Activated naive CD8-positive, alpha-beta T cell treated with anti-CD3 and anti-CD28 coated beads, Interleukin-2, amount 50 U/mL, for 24 hours (primary cell): ENCODE measurements around the gene EN2.

Experiments
- ATAC-seq: fragments of 150-1000 bp; cut with Tn5 transposase; one replicate; pipeline ENCODE4 v1.10.0; 2021
- DNase-seq: peaks from one replicate; pipeline ENCODE4 v3.0.0; 2021
- H3K27ac Mint-ChIP-seq: one replicate; pipeline ENCODE4 v1.8.0; 2021; ENCODE audit warnings: mild to moderate bottlenecking, mixed read lengths
- H3K27me3 Mint-ChIP-seq: one replicate; pipeline ENCODE4 v1.8.0; 2021; ENCODE audit warnings: mixed read lengths
- H3K36me3 Mint-ChIP-seq: one replicate; pipeline ENCODE4 v1.8.0; 2021; ENCODE audit warnings: low read depth, mixed read lengths
- H3K4me1 Mint-ChIP-seq: one replicate; pipeline ENCODE4 v1.8.0; 2021; ENCODE audit warnings: mixed read lengths
- H3K4me3 Mint-ChIP-seq: one replicate; pipeline ENCODE4 v1.8.0; 2021; ENCODE audit warnings: mild to moderate bottlenecking, moderate library complexity, mixed read lengths
- H3K9me3 Mint-ChIP-seq: one replicate; pipeline ENCODE4 v1.8.0; 2021; ENCODE audit warnings: mixed read lengths

The EN2 gene

GRCh38 chr7:155452505-155453295, 5.2 kb upstream of the EN2 start:
- no peak for ATAC-seq
- no peaks in the 10 kb centered on the region for H3K9me3 Mint-ChIP-seq
- H3K27me3 Mint-ChIP-seq, result peaks cover 81% of the 10 kb centered on the region
- no peaks in the 10 kb centered on the region for H3K36me3 Mint-ChIP-seq
- DNase-seq, result no peak
- peaks cover 25% of the 10 kb centered on the region for H3K4me1 Mint-ChIP-seq
- no peak overlapping the region for H3K27ac Mint-ChIP-seq
- no peak overlapping the region for H3K4me3 Mint-ChIP-seq

- Mint-ChIP-seq H3K27ac (no peak overlapping the region), H3K4me3 (no peak overlapping the region), H3K9me3 (no peaks in the 10 kb centered on the region), H3K4me1 (peaks cover 26% of the 10 kb centered on the region), H3K27me3 (peaks cover 76% of the 10 kb centered on the region), H3K36me3 (no peaks in the 10 kb centered on the region)
- ATAC-seq, result no peak
- DNase-seq, result no peak
Measured at GRCh38 chr7:155453296-155454182, 4.4 kb upstream of the EN2 start.

- Mint-ChIP-seq H3K4me3 (no peak overlapping the region), H3K27me3 (peaks cover 74% of the 10 kb centered on the region)
Measured at GRCh38 chr7:155454183-155455112, 3.5 kb upstream of the EN2 start.

GRCh38 chr7:155455132-155455693, 2.7 kb upstream of the EN2 start:
- ATAC-seq (no peak), DNase-seq (no peak)
- Mint-ChIP-seq H3K9me3 (no peaks in the 10 kb centered on the region), H3K4me1 (peaks cover 33% of the 10 kb centered on the region), H3K36me3 (no peaks in the 10 kb centered on the region), H3K27me3 (peaks cover 77% of the 10 kb centered on the region), H3K27ac (no peak overlapping the region), H3K4me3 (no peak overlapping the region)

More at GRCh38 chr7:155454183-155455112, 3.5 kb upstream of the EN2 start:
- no peak overlapping the region for H3K27ac Mint-ChIP-seq
- peaks cover 31% of the 10 kb centered on the region for H3K4me1 Mint-ChIP-seq
- no peaks in the 10 kb centered on the region for H3K9me3 Mint-ChIP-seq
- no peak for DNase-seq
- no peak for ATAC-seq
- H3K36me3 Mint-ChIP-seq, result no peaks in the 10 kb centered on the region

GRCh38 chr7:155455776-155456737, 1.9 kb upstream of the EN2 start:
- no peak for ATAC-seq
- Mint-ChIP-seq H3K4me1 (peaks cover 30% of the 10 kb centered on the region), H3K4me3 (no peak overlapping the region), H3K27ac (peak overlapping the region; percentile 36), H3K36me3 (no peaks in the 10 kb centered on the region), H3K27me3 (peaks cover 79% of the 10 kb centered on the region), H3K9me3 (no peaks in the 10 kb centered on the region)
- DNase-seq, result no peak

GRCh38 chr7:155456738-155457543, 988 bp upstream of the EN2 start:
- H3K36me3 Mint-ChIP-seq, result no peaks in the 10 kb centered on the region
- ATAC-seq (no peak), DNase-seq (peak; percentile 46)
- peaks cover 29% of the 10 kb centered on the region for H3K4me1 Mint-ChIP-seq
- H3K9me3 Mint-ChIP-seq, result no peaks in the 10 kb centered on the region
- peaks cover 79% of the 10 kb centered on the region for H3K27me3 Mint-ChIP-seq
- H3K4me3 Mint-ChIP-seq, result peak overlapping the region; percentile 29
- no peak overlapping the region for H3K27ac Mint-ChIP-seq

GRCh38 chr7:155457544-155458110, 302 bp upstream of the EN2 start:
- Mint-ChIP-seq H3K9me3 (no peaks in the 10 kb centered on the region), H3K27me3 (peaks cover 81% of the 10 kb centered on the region), H3K36me3 (no peaks in the 10 kb centered on the region), H3K27ac (no peak overlapping the region), H3K4me1 (peaks cover 29% of the 10 kb centered on the region), H3K4me3 (no peak overlapping the region)
- DNase-seq (no peak), ATAC-seq (no peak)

GRCh38 chr7:155458878-155459699, 1.2 kb downstream of the EN2 start:
- DNase-seq (no peak), ATAC-seq (no peak)
- Mint-ChIP-seq H3K27me3 (peaks cover 82% of the 10 kb centered on the region), H3K9me3 (no peaks in the 10 kb centered on the region), H3K36me3 (no peaks in the 10 kb centered on the region), H3K4me3 (peak overlapping the region; percentile 24), H3K27ac (peak overlapping the region; percentile 46), H3K4me1 (peaks cover 29% of the 10 kb centered on the region)

- Mint-ChIP-seq H3K27me3 (peaks cover 82% of the 10 kb centered on the region), H3K27ac (no peak overlapping the region), H3K4me3 (no peak overlapping the region), H3K36me3 (no peaks in the 10 kb centered on the region), H3K9me3 (no peaks in the 10 kb centered on the region), H3K4me1 (peaks cover 25% of the 10 kb centered on the region)
- DNase-seq (no peak), ATAC-seq (no peak)
Measured at GRCh38 chr7:155459700-155460461, 2.0 kb downstream of the EN2 start.

GRCh38 chr7:155460926-155461613, 3.1 kb downstream of the EN2 start:
- no peak overlapping the region for H3K27ac Mint-ChIP-seq

GRCh38 chr7:155461631-155462030, 3.7 kb downstream of the EN2 start:
- Mint-ChIP-seq H3K27ac (no peak overlapping the region), H3K4me3 (no peak overlapping the region), H3K4me1 (peaks cover 22% of the 10 kb centered on the region), H3K9me3 (no peaks in the 10 kb centered on the region), H3K36me3 (no peaks in the 10 kb centered on the region), H3K27me3 (peaks cover 80% of the 10 kb centered on the region)
- no peak for ATAC-seq
- DNase-seq, result no peak

More at GRCh38 chr7:155460926-155461613, 3.1 kb downstream of the EN2 start:
- Mint-ChIP-seq H3K4me1 (peaks cover 25% of the 10 kb centered on the region), H3K36me3 (no peaks in the 10 kb centered on the region), H3K9me3 (no peaks in the 10 kb centered on the region), H3K4me3 (no peak overlapping the region), H3K27me3 (peaks cover 82% of the 10 kb centered on the region)
- no peak for ATAC-seq
- DNase-seq, result no peak
